Fibroblast of peridontal ligament (primary cell): ENCODE results near the gene MBTPS2.
"Not testable (repeated sequence)": the region's sequence is repeated elsewhere in the genome, so short reads cannot be mapped to it uniquely, and the experiment has no call there.

ENCODE experiments used
- DNase-seq: peaks from one replicate; pipeline ENCODE4 v3.0.0-alpha.2; 2010; ENCODE audit errors: extremely low read depth

The MBTPS2 gene

GRCh38 chrX:21839334-21840192 is at the start of gene MBTPS2:
Gene MBTPS2, plus strand, starts transcription at chrX:21839617. Its CDS starts 118 bp downstream, at chrX:21839735.
- DNase-seq: peak; percentile 91

DNA sequence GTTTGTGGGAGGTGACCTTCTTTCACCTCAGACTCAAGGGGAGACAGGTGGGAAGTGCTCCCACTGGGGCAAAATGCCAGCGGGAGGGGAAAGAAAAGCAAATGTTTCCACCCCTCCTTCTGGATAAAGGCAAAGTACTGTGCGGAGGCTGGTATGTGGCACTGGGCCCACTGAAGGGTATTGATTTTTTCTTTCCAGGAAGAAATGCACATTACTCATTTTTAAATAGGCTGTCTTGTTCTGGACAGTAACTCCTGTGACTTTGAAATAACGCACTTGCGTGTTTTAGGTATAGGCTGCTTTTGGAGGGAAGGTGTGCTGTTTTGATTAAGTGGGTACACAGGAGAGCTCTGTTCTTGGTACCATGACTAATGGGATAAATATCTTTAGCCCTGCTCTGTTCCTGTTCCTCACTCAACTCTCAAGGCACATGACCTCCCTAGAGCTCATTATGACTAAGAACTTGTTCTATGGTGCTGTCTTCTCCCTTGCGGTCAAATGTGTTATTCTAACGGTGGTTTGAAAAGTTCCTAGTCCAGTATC is 40.7 kb upstream of the MBTPS2 start:
- peak; percentile 8 for DNase-seq

DNA sequence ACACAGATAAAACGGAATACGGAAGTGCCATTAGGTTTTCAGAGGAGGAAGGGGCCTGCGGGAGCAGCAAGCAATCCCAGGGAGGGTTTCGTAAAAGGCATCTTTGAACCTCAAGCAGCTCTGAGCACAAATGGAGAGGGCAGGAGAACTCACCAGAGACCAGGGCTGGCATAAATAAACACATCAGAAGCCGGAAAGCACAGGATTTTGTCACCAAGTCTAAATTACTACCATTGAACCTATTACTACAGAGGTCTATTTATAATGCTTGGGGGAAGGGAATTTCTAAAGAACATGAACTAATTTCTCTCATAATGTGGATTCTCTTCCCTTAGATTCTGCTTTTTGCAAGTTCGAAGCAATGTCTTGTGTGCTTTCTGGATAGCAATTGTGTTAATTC is 39.6 kb upstream of the MBTPS2 start:
- no peak for DNase-seq

GRCh38 chrX:21800344-21800770 is 39.1 kb upstream of the MBTPS2 start:
- DNase-seq: peak; percentile 29

DNA sequence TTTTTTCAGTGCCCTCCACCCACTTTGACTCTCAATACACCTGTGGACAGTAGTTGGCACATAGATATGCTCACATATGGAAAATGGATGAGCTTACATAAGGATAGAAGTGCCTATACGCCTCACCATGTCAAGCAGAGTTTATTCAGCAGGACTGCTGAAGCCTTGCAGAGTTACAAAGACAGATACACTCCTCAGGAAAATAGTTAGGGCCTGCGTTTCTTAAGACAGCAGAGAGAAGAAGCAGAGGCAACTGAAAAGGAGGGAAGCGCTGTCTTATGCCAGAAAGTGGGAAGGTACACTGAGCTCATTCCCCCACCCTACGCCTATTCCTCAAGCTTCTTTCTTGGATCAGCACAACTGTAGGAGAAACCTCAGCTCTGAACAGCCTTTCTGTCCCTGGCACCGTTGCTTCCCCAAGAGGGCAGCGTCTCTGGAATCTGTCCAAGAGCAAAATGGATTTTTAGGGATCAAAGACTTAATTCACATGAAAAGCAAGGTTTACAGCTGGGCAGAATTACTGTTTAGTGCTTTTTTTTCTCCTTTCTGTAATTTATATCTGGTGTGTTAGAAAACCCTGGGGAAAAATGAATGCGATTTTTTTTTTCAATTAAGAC is 37.3 kb upstream of the MBTPS2 start:
- no peak for DNase-seq

GRCh38 chrX:21802839-21803238 is 36.6 kb upstream of the MBTPS2 start:
- peak; percentile 2 for DNase-seq

- DNase-seq: no peak
Measured at GRCh38 chrX:21806691-21807090, 32.7 kb upstream of the MBTPS2 start.

- DNase-seq: no peak
Measured at GRCh38 chrX:21811832-21812231, 27.6 kb upstream of the MBTPS2 start.

GRCh38 chrX:21812628-21813027 is 26.8 kb upstream of the MBTPS2 start:
- no peak for DNase-seq

DNA sequence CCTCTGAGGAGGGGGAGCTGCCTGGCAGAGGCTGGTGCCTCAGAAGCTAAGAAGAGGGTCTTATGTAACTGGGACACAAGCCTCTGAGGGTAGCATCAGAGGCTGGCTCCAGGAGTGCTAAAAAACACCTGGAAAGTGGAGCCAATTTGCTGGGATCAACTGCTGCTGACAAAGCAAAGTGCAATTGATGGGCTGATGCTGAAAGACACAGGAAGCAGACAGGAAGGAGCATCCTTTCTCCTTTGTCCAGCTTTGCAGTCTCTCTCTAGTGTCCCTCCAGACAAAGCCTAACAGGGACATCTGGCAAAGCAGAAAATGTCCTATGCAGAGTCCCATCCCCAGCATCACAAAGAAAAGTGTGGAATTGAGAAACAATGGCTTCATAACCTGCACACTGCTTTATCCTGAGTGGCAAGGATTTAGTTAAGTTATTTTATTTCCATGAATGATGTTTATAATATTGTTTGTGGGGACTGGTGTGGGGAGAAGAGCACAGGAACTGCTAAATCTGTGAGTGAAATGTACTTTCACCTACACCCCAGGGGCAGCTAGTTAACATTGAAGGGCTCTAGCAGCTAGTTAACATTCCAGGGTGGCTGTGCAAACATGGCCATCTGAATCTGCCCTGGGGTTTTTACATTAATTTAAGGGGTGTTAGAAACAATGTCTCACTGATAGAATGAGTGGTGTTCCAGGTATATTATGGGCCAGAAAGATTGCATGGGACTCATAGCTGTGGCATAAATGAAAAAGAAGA is 25.6 kb upstream of the MBTPS2 start:
- DNase-seq: no peak

DNA sequence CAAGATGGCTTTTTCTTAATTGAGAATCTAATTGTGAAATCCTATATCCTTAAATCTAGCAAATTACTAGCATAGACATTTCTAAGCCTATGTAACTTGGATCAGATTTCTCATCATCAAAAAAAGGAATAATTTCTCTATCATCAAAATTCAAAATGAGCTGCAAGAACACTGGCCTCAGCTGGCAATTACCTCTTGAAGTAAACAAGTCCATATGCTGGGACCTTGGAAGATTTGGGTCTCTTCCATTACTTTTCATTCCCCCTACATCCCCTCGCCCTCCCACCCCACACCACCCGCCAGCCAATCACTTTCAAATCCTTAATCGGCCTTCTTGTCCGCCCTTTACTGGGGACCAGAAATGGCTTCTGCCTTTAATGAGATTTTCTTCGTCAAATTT is 23.3 kb upstream of the MBTPS2 start:
- no peak for DNase-seq

- DNase-seq: not testable (repeated sequence)
Measured at GRCh38 chrX:21820170-21820569, 19.2 kb upstream of the MBTPS2 start.

GRCh38 chrX:21821875-21822274 is 17.5 kb upstream of the MBTPS2 start:
- no peak for DNase-seq

DNA sequence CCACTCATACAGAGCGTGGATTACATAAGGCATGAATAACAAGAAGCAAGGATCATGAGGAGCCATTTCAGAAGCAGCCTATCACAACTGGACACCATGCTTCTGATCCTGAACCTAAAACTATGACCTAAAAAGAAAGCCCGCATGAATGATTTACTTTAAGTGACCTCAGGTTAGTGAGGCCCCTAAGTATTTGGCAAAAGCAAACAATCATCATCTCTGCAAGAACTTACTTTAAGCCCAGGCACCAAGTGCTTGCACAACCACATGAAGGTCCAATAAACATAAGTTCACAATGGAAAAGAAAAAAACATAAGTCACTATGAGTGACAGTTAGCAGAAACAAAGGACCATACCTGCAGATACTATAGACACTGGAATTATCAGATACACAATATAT is 7.9 kb upstream of the MBTPS2 start:
- DNase-seq: no peak

DNA sequence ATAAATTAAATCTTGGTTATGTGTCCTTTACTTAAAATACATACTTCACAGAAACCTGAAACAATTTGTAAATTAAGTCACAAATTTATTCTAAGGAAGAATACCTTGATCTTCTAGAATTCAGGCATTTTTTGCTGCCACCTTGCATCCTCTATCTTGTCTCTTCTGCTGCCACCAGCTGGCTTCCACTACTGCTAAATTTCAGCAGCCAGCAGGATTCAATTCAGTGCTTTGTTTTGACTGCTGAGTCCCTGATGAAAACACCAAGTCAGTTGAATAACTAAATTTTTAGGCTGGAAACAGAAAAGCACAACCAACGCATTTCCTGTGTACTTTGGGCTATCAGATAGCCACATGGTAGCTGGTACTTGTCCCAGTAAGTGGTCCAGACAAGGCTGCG is 2.4 kb upstream of the MBTPS2 start:
- peak; percentile 1 for DNase-seq

- DNase-seq: peak; percentile 49
Measured at GRCh38 chrX:21838937-21839333, 482 bp upstream of the MBTPS2 start.

DNA sequence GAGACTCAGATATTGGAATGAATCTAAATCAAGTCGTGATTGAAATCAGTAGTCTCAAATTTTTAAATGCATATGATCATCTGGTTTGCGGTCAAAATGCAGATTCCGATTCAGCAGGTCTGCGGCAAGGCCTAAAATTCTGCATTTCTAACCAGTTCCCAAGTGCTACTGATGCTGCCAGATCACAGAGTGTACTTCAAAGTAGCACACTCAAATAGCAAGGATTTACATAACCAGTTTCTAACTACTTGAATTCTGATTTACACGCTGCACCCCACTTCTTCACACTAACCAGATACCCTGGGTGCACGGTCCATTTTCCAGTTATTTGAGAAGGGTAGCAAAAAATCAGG is 752 bp downstream of the MBTPS2 start:
- DNase-seq: no peak

GRCh38 chrX:21843179-21843578 is 3.8 kb downstream of the MBTPS2 start:
- DNase-seq: peak; percentile 20

DNA sequence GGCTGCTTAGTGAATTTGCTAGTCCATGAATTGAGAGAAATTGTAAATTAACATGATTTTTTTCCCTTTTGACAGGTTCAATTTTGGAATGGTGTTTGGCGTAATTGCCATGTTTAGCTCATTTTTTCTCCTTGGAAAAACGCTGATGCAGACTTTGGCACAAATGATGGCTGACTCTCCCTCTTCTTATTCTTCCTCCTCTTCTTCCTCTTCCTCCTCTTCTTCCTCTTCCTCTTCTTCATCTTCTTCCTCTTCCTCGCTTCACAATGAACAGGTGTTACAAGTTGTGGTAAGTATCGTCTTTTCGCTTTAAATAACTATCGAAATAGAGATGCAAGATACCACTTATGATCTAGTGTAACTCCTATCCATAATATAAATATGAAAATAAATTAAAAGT is 5.7 kb downstream of the MBTPS2 start:
- DNase-seq: no peak

GRCh38 chrX:21847342-21847741 is 7.9 kb downstream of the MBTPS2 start:
- no peak for DNase-seq

- DNase-seq: no peak
Measured at GRCh38 chrX:21853578-21853977, 14.2 kb downstream of the MBTPS2 start.

- DNase-seq: no peak
Measured at GRCh38 chrX:21855937-21856415, 16.6 kb downstream of the MBTPS2 start, which contains the start of gene YY2. Gene YY2, plus strand, starts transcription at chrX:21855987. Its CDS starts 498 bp downstream, at chrX:21856485.
